Tibial artery (tissue), 4 donors: ENCODE results near the gene GEMIN4.
"Not testable (repeated sequence)": the region's sequence is repeated elsewhere in the genome, so short reads cannot be mapped to it uniquely, and the experiment has no call there.

Source experiments
- DNase-seq, 2 donors: peaks; one replicate each; pipeline ENCODE4 v3.0.0-alpha.2; 2019
- H3K27ac ChIP-seq, 2 donors: fragments of 200-600 bp; sonication (generic) in 1 of 2; 1 replicate in 1 of 2; 2 replicates in 1 of 2; pipeline ENCODE4 v1.5.1; 2018 to 2019; ENCODE audit warnings: mild to moderate bottlenecking in 1 of 2
- H3K27me3 ChIP-seq, 2 donors: fragments of 200-600 bp; sonication (generic) in 1 of 2; one replicate each; pipeline versions ENCODE4 v1.5.1 to v1.6.0; 2016 to 2019
- H3K36me3 ChIP-seq, 3 donors: fragments of 200-600 bp; sonication (generic) in 2 of 3; one replicate each; pipeline ENCODE4 v1.5.1; 2016 to 2019; ENCODE audit warnings: mild to moderate bottlenecking in 2 of 3
- H3K4me1 ChIP-seq, 4 donors: fragments of 200-600 bp; sonication (generic) in 2 of 4; 1 replicate in 3 of 4; 2 replicates in 1 of 4; pipeline ENCODE4 v1.5.1; 2016 to 2019
- H3K4me3 ChIP-seq, 2 donors: fragments of 200-600 bp; sonication (generic) in 1 of 2; 1 replicate in 1 of 2; 2 replicates in 1 of 2; pipeline ENCODE4 v1.5.1; 2018 to 2019; ENCODE audit warnings: mild to moderate bottlenecking in 2 of 2
- H3K9me3 ChIP-seq, 3 donors: fragments of 200-600 bp; sonication (generic) in 1 of 3; one replicate each; pipeline ENCODE4 v1.5.1; 2016 to 2019
- CTCF ChIP-seq, 2 experiments: fragments of 200-600 bp in 1 of 2; fragments of 450-650 bp in 1 of 2; IDR thresholded peaks; one replicate each; pipeline ENCODE4 v1.5.1; 2017 to 2019; ENCODE audit warnings: antibody characterized with exemption in 2 of 2, mild to moderate bottlenecking in 1 of 2, moderate library complexity in 1 of 2
- intact Hi-C: fragments of 100-400 bp; cut with DNase I; formaldehyde crosslinking; loops from one replicate; pipeline ENCODE4 v1.15.0; 2023; ENCODE audit warnings: low total_unique reads

GEMIN4 gene

DNA sequence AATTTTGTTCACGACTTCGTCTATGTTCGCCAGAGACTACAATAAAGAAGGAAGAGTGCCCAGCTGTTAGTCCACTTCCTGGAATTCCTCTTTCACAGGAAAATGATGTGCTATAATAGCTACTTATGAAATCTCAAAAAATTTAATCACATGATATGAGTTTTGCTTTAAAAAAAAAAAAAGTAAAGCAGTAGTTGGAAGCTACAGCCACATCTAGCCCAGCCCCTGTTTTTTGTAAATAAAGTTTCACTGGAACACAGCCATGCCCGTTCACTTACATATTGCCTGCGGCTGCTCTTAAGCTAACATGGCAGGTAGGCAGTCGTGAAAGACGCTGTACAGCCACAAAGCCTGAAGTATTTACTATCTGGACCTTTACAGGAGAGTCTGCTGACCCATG, 52.7 kb downstream of the GEMIN4 start:
- Histone ChIP-seq H3K36me3 (peaks cover 18 to 55% (median 34%) of the 10 kb centered on the region in 3 donors), H3K4me3 (no peak overlapping the region), H3K9me3 (no peaks in the 10 kb centered on the region), H3K4me1 (peaks cover 0 to 4% (median 0%) of the 10 kb centered on the region in 4 donors), H3K27me3 (no peaks in the 10 kb centered on the region), H3K27ac (no peak overlapping the region)
- DNase-seq, result no peak
- TF ChIP-seq CTCF (IDR thresholded peaks at IDR 0.05), result no peak
- intact Hi-C loops, result loop anchor here (2.0 kb wide), 1 partner anchor 287 kb away; no protein-coding TSS in a partner anchor

GRCh38 chr17:698096-698495, 54.0 kb downstream of the GEMIN4 start:
- H3K9me3 ChIP-seq, DNase-seq, H3K27ac ChIP-seq, H3K4me3 ChIP-seq, H3K4me1 ChIP-seq, H3K27me3 ChIP-seq: not testable (repeated sequence)
- intact Hi-C loops, result loop anchor here (2.0 kb wide), 1 partner anchor 285 kb away; no protein-coding TSS in a partner anchor
- peaks cover 23 to 67% (median 38%) of the 10 kb centered on the region in 3 donors for H3K36me3 ChIP-seq

DNA sequence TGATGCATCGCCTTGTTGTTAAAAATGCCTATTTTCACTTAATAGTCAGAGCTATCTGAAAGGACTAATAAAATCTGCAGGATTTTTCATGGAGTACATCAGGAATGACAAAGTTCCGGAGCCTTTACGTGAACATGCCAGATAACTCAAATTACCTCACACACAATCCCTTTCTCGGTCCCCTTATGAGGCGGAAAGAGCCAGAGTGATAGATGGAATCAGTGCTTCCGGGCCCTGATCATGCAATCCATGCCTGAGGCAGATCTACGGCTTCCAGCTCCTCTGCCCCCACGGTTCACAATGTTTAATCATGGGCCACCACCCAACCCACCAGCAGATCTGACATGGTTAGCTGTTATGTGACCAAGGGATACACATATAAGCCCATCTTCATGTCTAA, 54.4 kb downstream of the GEMIN4 start:
- peaks cover 23 to 71% (median 42%) of the 10 kb centered on the region in 3 donors for H3K36me3 ChIP-seq
- intact Hi-C loops, result loop anchor here (2.0 kb wide), 1 partner anchor 285 kb away; no protein-coding TSS in a partner anchor

DNA sequence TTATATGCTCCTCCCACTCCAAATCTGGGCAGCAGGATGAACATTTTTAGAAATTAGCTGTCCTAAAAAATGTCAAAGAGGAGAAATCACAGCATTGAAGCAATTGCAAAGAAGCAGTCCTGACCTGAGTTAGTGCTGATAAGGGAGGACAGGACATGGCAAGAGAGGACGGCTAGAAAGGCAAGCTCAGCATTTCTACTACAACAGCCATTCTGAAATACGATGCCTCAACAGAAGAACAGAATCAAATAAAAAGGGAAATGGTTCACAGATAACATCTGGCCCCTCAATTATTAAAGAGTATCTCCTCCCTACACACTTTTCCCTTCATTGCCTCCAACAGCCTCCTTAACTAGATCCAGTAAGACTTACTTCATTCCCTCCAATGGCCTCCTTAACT, 55.7 kb downstream of the GEMIN4 start:
- TF ChIP-seq CTCF (IDR thresholded peaks at IDR 0.05), result no peak
- H3K27me3 ChIP-seq, result no peaks in the 10 kb centered on the region
- H3K27ac ChIP-seq, result no peak overlapping the region
- peaks cover 23 to 69% (median 52%) of the 10 kb centered on the region in 3 donors for H3K36me3 ChIP-seq
- peaks cover 0 to 4% (median 0%) of the 10 kb centered on the region in 4 donors for H3K4me1 ChIP-seq
- H3K4me3 ChIP-seq, result no peak overlapping the region
- intact Hi-C loops, result no loop called here
- no peak for DNase-seq
- H3K9me3 ChIP-seq, result no peaks in the 10 kb centered on the region

More for the DNA sequence above, 54.4 kb downstream of the GEMIN4 start:
- H3K27me3 ChIP-seq, result no peaks in the 10 kb centered on the region
- no peak overlapping the region for H3K4me3 ChIP-seq
- H3K9me3 ChIP-seq, result no peaks in the 10 kb centered on the region
- DNase-seq, result no peak
- peaks cover 0 to 4% (median 0%) of the 10 kb centered on the region in 4 donors for H3K4me1 ChIP-seq
- no peak overlapping the region for H3K27ac ChIP-seq
- TF ChIP-seq CTCF (IDR thresholded peaks at IDR 0.05), result no peak
